Omental fat pad (tissue), 4 donors: ENCODE measurements around the gene NUDT2. TPM values are rescaled to one million over a fixed set of nuclear protein-coding genes. Genes with fewer than 3 reads are reported as not detected.
A peak's percentile ranks its signal among the peaks of the same experiment; 100 is the strongest.
"Not testable (repeated sequence)": the region's sequence is repeated elsewhere in the genome, so short reads cannot be mapped to it uniquely, and the experiment has no call there.

Experiments used
- ATAC-seq: fragments of 150-250 bp; one replicate; pipeline ENCODE4 v1.9.1; 2016; ENCODE audit warnings: mild to moderate bottlenecking, moderate library complexity; ENCODE audit not compliant: low FRiP score
- DNase-seq: peaks from one replicate; pipeline ENCODE4 v3.0.0-alpha.2; 2019; ENCODE audit warnings: low spot score
- CTCF ChIP-seq, 3 donors: fragments of 450-650 bp; IDR thresholded peaks; one replicate each; pipeline ENCODE4 v1.5.1; 2016 to 2017; ENCODE audit warnings: antibody characterized with exemption in 3 of 3, mild to moderate bottlenecking in 3 of 3, moderate library complexity in 2 of 3
- total RNA-seq, 4 donors: library from RNA; depleted of rRNA; stranded (reverse); fragments of >200 nt; gene quantifications; one replicate each; pipeline ENCODE4 v1.1.0, GENCODE V29; 2016

NUDT2 gene
- 10 to 100 TPM in 3 of 4 donors, 1 to 10 TPM in 1; 6.6 to 30.4 (median 19.1) TPM for total RNA-seq

GRCh38 chr9:34328987-34329832 lies at the start of gene NUDT2, which contains the start of gene KIF24:
Gene NUDT2 (plus strand): TSS chr9:34329569. CDS start chr9:34339040, 9,471 bp downstream.
Gene KIF24 (minus strand): TSS chr9:34329268. CDS start chr9:34311346, 17,922 bp downstream.
- ATAC-seq = peak; percentile 97
- DNase-seq = peak; percentile 95
- no peak for TF ChIP-seq CTCF (IDR thresholded peaks at IDR 0.05)

- TF ChIP-seq CTCF (IDR thresholded peaks at IDR 0.05) = no peak
- ATAC-seq = no peak
Observed at GRCh38 chr9:34282096-34282495, 47.3 kb upstream of the NUDT2 start.

GRCh38 chr9:34289159-34289558 lies 40.2 kb upstream of the NUDT2 start:
- no peak for ATAC-seq
- no peak for TF ChIP-seq CTCF (IDR thresholded peaks at IDR 0.05)

More at GRCh38 chr9:34282096-34282495, 47.3 kb upstream of the NUDT2 start:
- no peak for DNase-seq

GRCh38 chr9:34291023-34291422 lies 38.3 kb upstream of the NUDT2 start:
- TF ChIP-seq CTCF (IDR thresholded peaks at IDR 0.05) = no peak
- ATAC-seq = no peak
- no peak for DNase-seq

More at GRCh38 chr9:34289159-34289558, 40.2 kb upstream of the NUDT2 start:
- no peak for DNase-seq

- ATAC-seq (no peak), DNase-seq (no peak)
- no peak for TF ChIP-seq CTCF (IDR thresholded peaks at IDR 0.05)
Observed at GRCh38 chr9:34291423-34291822, 37.9 kb upstream of the NUDT2 start.

GRCh38 chr9:34292552-34292951 lies 36.8 kb upstream of the NUDT2 start:
- ATAC-seq = no peak
- TF ChIP-seq CTCF (IDR thresholded peaks at IDR 0.05) = no peak
- no peak for DNase-seq

- not testable (repeated sequence) for DNase-seq, ATAC-seq
Observed at GRCh38 chr9:34301064-34301463, 28.3 kb upstream of the NUDT2 start.

GRCh38 chr9:34308316-34308715 lies 21.1 kb upstream of the NUDT2 start:
- not testable (repeated sequence) for DNase-seq, ATAC-seq
